ENCODE results near the gene FLOT1. TPM values are rescaled to one million over a fixed set of nuclear protein-coding genes. Genes with fewer than 3 reads are reported as not detected.

The FLOT1 gene
- total RNA-seq, 1 experiment from 2014 or later: 110 TPM

- no peak; the same call in 1 of the 2 replicates for TF ChIP-seq ZNF425 (CRISPR knock-in tag; conservative IDR thresholded peaks at IDR 0.05)
- TF ChIP-seq PRDM15 (CRISPR knock-in tag; IDR thresholded peaks at IDR 0.05): no peak
- peak; percentile 22; the same call in 1 of the 2 replicates for TF ChIP-seq ZNF423 (CRISPR knock-in tag; IDR thresholded peaks at IDR 0.05)
- TF ChIP-seq ZNF138 (CRISPR knock-in tag; conservative IDR thresholded peaks at IDR 0.05): no peak
- TF ChIP-seq EMX1 (CRISPR knock-in tag; IDR thresholded peaks at IDR 0.05): peak; percentile 49; the same call in 1 of the 2 replicates
- peak; percentile 77 for TF ChIP-seq JUN (CRISPR knock-in tag; IDR thresholded peaks at IDR 0.05)
- TF ChIP-seq ZNF232 (CRISPR knock-in tag; IDR thresholded peaks at IDR 0.05): no peak
- no peak for TF ChIP-seq SMAD4 (CRISPR knock-in tag; IDR thresholded peaks at IDR 0.05)
- no peak for TF ChIP-seq TP53 (CRISPR knock-in tag; IDR thresholded peaks at IDR 0.05)
- TF ChIP-seq ZSCAN18 (CRISPR knock-in tag; IDR thresholded peaks at IDR 0.05): no peak
- TF ChIP-seq ZNF416 (CRISPR knock-in tag; IDR thresholded peaks at IDR 0.05): no peak
- peak; percentile 87 for TF ChIP-seq FOXK1 (CRISPR knock-in tag; IDR thresholded peaks at IDR 0.05)
- TF ChIP-seq ZMAT4 (CRISPR knock-in tag; IDR thresholded peaks at IDR 0.05): no peak; the same call in 1 of the 2 replicates
- TF ChIP-seq GRHL2 (CRISPR knock-in tag; IDR thresholded peaks at IDR 0.05; ENCODE audit: insufficient replicate concordance, severe bottlenecking): no peak
- no peak for TF ChIP-seq ZNF121 (CRISPR knock-in tag; IDR thresholded peaks at IDR 0.05)
- no peak for TF ChIP-seq ERG (CRISPR knock-in tag; IDR thresholded peaks at IDR 0.05)
- no peak for TF ChIP-seq CBFB (CRISPR knock-in tag; IDR thresholded peaks at IDR 0.05; ENCODE audit: low read depth)
- peak; percentile 65; the same call in 1 of the 2 replicates for TF ChIP-seq MAX (CRISPR knock-in tag; IDR thresholded peaks at IDR 0.05)
- TF ChIP-seq TEAD1 (CRISPR knock-in tag; IDR thresholded peaks at IDR 0.05): peak; percentile 30; the same call in 1 of the 2 replicates
- TF ChIP-seq ZNF532 (CRISPR knock-in tag; IDR thresholded peaks at IDR 0.05; ENCODE audit: borderline replicate concordance): no peak
- peak; percentile 86 for TF ChIP-seq FOXP1 (CRISPR knock-in tag; IDR thresholded peaks at IDR 0.05; ENCODE audit: borderline replicate concordance)
- TF ChIP-seq ZNF512 (CRISPR knock-in tag; IDR thresholded peaks at IDR 0.05; ENCODE audit: borderline replicate concordance): 0 out of 2 replicates have a peak, but pooled peaks have one; percentile 13
- peak; percentile 25; the same call in 1 of the 2 replicates for TF ChIP-seq TEAD4 (CRISPR knock-in tag; IDR thresholded peaks at IDR 0.05)
These were observed at the start of gene FLOT1 (continued) for GRCh38 chr6:30742316-30743098.

Data from WTC11 (cell line).